Measurements from ENCODE around the gene EMC9. TPM values are rescaled to one million over a fixed set of nuclear protein-coding genes. Genes with fewer than 3 reads are reported as not detected.

EMC9 gene, protein sequence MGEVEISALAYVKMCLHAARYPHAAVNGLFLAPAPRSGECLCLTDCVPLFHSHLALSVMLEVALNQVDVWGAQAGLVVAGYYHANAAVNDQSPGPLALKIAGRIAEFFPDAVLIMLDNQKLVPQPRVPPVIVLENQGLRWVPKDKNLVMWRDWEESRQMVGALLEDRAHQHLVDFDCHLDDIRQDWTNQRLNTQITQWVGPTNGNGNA
- polyA plus RNA-seq (ENCODE audit: insufficient read depth in 1 of 5, insufficient read length in 5 of 5, low replicate concordance in 1 of 5): 10 to 100 TPM; 12.6 to 25.8 (median 24.3) TPM
- long read RNA-seq, donor 1, transcript EMC9-203 (1 exons, 565 nt): major isoform, 24 of 45 reads
- long read RNA-seq, donor 1, transcript EMC9-201 (6 exons, 835 nt): minor isoform, 6 of 45 reads
- long read RNA-seq, donor 1, partial matches to known transcripts: 13 of 45 reads
- long read RNA-seq, donor 1, other reads (novel, unspliced or antisense): 0 of 45 reads
- long read RNA-seq, donor 2, partial matches to known transcripts: 8 of 22 reads
- long read RNA-seq, donor 2, other reads (novel, unspliced or antisense): 0 of 22 reads
- long read RNA-seq, donor 3, transcript EMC9-203 (1 exons, 565 nt): major isoform, 8 of 16 reads
- long read RNA-seq, donor 3, partial matches to known transcripts: 6 of 16 reads
- long read RNA-seq, donor 3, other reads (novel, unspliced or antisense): 0 of 16 reads
- long read RNA-seq, donor 4, transcript EMC9-203 (1 exons, 565 nt): major isoform, 6 of 13 reads
- long read RNA-seq, donor 4, partial matches to known transcripts: 5 of 13 reads
- long read RNA-seq, donor 4, other reads (novel, unspliced or antisense): 0 of 13 reads
- long read RNA-seq, donor 5, transcript EMC9-201 (6 exons, 835 nt): major isoform, 9 of 37 reads
- long read RNA-seq, donor 5, transcript EMC9-203 (1 exons, 565 nt): minor isoform, 7 of 37 reads
- long read RNA-seq, donor 5, partial matches to known transcripts: 14 of 37 reads
- long read RNA-seq, donor 5, other reads (novel, unspliced or antisense): 0 of 37 reads
- long read RNA-seq, donor 6, transcript EMC9-202 (5 exons, 953 nt): major isoform, 5 of 26 reads
- long read RNA-seq, donor 6, transcript EMC9-201 (6 exons, 835 nt): major isoform, 5 of 26 reads
- long read RNA-seq, donor 6, partial matches to known transcripts: 10 of 26 reads
- long read RNA-seq, donor 6, other reads (novel, unspliced or antisense): 0 of 26 reads
- long read RNA-seq, donor 7, partial matches to known transcripts: 724 of 775 reads
- long read RNA-seq, donor 7, other reads (novel, unspliced or antisense): 39 of 775 reads
- long read RNA-seq, donor 8, partial matches to known transcripts: 0 of 7 reads
- long read RNA-seq, donor 8, other reads (novel, unspliced or antisense): 0 of 7 reads

DNA sequence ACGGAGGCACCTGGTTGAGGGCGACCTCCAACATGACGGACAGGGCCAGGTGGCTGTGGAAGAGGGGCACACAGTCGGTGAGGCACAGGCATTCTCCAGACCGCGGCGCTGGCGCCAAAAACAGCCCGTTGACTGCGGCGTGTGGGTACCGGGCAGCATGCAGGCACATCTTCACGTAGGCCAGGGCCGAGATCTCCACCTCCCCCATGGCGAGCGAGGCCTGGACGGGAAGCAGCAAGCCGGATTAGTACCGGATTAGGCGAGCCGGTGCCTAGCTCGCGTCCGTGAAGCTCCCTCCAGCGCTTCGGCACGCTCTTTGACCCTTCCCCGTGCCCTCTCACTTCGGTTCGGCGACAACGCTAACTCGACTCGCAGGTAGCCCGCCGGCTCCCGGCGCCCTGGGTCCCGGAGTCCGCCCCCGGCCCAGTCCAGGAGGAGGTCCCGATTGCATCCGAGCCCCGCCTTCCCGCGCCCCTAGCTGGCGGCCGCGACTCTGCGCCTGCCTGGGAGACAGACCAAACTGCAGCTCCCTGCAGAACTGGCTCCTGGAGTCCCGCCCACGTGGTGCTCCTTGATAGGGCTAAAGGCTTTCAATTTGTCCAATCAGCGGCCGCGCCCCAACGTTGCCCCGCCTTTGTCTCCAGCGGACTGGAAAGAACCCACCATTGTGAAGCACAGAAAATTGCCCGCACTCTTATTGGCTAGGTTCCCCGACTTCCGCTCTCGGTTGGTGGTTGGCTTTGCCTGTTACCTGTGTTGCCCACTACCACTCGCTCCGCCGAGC is at the start of gene EMC9:
EMC9 (minus strand) TSS at position 495 of the 784 bp plus-strand sequence; CDS start at position 208, 287 bp downstream.
- peak; percentile 99 for DNase-seq

DNA sequence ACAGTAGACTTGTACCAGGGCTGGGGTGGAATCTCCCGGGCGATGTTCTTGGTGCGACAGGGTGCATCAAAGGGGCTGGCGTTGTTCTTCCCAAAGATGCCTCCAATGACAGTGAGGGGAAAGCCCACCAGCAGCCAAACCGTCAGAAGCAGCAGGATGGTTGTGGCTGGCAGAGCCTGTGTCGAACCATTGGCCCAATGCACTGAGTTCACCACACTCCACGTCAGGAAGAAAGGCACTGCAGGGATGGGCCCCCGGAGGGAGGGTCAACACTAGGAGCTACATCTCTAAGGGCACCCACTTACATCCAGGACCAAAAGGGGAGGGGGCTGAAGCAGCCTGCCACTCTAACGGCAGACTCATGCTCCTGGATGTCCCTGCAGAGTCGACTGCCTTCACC is 49.0 kb upstream of the EMC9 start:
- no peak for DNase-seq

DNA sequence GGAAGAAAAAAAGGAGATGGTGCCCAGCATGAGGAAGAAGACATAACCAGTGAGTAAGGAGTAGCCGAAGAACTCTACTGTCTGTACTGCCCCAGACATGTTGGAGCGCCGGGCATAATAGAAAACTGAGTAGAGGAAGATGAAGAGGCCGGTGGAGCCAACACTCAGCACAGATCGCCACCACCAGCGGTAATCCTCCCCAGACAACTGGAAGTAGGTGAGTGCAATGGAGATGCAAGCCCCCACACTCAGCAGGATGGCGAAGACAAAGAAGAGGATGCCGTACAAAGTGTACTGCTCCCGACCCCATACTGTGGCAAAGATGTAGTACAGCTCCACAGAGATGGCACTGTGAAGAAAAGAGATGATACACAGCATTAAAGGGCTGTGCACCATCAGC is 48.1 kb upstream of the EMC9 start:
- DNase-seq: no peak

DNA sequence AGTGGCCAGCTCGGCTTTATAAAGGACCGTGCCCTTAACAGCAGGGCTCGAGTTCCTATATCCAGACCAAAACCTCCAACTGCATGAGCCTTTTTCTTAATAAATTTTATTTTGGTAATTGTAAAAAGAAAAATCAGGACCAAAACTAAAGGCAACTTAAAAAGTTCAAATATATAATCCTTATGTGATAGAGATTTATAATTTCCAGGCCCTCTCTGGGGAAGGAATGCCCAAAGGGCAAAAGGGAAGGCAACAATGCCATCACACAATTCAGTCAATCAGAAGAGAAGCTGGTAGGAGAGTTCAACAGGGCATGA is 47.6 kb upstream of the EMC9 start:
- DNase-seq: no peak

DNA sequence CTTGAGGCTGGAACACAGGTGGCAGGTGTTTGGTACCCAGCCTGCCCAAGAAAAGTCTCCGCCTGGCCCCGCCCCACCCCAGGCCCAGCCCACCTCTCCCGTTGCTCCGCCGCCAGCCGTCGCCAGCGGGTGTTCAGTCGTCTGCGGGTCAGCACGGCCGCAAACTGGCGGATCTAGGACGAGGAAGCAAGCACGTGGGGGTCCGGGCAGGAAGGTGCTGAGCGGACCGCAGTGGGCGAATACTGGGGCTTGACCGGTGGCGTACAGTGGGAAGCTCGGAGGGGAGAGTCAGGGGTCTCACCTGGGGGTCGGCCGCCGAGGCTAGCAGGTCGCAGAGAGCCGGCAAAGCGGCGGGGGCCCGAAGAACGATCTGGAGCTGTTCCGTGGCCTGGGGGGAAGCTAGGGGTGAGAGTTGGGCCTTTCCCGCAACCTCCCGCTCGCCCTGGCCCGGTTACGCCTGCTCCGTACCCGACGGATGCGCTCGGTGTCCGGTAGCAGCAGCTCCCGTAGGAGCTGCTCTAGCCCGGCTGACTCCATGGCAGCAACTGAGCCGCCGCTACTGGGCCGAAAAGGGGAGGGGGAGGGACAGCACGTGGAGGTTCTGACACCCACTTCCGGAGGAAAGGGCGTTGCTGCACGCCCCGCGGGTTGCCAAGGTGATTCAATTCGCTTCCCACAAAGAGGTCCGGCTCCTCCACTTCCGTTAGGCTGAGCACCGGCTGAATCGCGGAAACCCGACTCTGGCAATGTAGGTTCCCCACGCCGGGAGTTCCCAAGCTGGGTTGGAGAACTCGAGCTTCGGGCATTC is 47.1 kb upstream of the EMC9 start, which contains the start of gene IPO4:
IPO4 (minus strand) TSS at position 566 of the 808 bp plus-strand sequence; CDS start at position 537, 29 bp downstream.
- DNase-seq: peak; percentile 95

DNA sequence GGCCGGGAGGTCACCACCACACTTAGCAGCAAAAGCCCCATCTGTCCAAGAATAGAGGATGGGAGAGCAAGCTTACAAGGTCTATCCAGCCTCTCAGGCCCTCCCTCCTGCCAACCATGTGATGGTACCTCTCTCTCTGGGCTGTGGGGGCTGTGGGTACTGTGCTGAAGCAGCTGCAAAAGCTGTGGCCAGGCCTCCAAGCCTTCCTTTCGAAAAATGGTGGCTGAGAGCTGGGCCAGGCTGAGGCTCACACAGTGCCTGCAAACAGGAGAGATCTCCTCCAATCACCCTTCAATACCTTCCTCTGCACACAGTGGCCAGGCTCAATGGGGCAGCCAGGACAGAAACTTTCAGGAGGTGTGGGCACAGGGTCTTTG is 46.1 kb upstream of the EMC9 start:
- DNase-seq: no peak

DNA sequence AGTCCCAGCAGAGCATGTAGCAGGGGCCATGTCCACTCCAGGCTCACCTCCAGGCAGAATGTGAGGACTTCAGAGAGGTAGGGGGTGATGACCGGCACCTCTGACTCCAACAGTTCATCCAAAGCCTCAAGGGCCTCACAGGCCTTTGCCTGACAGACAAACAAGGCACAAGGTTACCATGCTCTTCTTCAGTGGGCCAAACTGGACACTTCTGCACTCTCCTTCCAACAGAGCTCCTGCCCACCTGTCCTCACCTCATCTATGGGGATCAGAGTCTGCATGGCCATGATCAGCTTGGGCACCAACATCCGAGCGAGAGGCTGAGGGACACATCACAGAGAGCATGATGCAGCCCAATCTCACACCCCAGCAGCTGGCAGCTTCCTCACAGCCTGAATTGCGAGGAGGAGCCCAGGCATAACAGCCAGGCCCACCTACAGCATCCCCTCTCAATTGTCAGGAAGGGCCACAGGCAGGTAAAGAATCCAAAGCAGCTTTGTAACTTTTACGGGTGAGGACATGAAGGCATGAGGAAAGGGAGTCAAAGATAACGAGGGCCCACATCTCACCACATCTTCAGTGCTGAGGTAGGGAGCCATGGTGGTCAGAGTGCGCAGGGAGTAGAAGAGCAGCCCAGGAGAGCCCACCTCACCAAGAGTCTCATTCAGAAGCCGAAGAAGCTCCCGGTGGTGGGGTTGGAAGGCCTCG is 45.6 kb upstream of the EMC9 start:
- no peak for DNase-seq

DNA sequence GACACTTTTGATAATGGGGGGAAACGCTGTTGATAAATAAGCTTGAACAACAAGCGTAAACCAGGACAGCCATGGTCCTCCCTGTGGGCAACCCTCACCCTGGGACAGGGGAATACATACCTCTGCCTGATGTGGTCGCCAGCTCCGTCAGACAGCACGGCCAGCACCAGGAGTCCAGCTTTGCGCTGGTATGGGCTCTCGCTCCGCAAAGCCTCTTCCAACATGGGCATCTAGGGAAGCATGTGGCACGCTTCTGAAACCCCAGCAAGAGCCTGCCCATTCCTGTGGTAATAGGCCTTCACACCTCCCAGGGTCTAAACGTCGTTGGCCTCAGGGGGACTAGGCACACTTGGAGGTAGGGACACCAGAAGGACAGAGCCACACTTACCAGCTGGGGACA is 44.4 kb upstream of the EMC9 start:
- DNase-seq: no peak

DNA sequence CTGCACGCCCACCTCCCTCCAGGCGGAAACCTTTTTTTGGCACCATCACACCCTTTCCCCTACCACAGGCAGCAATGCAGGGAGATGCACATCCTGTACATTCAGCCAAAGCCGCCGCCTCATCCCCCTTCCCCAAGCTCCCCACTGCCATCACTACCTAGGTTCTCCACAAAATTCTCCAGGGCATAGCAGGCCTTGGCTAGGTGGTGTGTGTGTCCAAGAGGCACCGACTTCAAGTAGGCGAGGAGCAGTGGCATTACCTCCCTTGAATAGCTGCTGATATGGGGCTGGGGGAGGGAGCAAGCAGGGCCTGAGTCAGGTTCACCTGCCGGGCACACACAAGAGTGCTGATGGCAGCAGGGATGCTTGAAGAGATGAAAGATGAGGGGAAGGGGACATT is 43.6 kb upstream of the EMC9 start:
- DNase-seq: no peak

DNA sequence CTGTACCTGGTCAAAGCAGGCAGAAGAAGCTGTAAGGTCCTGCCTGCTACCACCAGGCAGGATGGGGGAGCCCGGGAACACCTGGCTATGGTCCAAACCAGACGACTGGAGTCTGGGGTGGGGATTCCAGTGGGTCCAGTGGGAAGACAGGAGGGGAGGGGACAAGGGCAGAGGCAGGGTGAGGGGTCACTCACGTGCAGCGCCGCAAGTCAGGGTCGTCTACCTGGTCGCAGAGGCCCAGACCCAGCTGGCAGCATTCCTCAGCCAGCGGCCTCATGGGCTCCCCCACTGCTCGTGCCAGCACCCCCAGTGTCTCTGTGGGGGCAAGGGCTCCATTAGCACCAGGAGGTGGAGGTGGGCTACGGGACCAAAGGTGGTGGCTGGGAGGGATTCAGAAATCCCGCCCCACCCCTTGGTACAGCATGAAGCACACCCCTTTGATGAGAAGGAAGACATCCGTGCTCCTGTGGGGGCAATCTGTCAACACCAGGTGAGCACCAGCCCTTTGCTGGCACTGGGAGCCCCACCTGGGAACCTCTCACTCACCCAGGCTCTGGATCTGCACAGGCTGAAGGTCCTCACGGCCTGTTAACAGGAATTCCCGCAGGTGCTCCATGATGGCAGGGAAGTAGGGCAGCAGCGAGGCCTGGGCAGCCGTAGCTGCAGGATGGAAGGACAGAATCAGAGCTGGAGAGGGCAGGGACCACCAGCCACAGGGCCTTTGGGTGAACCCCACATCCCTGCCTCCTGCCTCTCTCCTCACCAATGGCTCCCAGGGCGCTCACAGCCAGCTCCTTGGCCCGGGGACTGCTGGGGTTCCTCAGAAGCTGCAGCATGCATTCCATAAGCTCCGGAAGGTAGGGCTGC is 42.9 kb upstream of the EMC9 start:
- no peak for DNase-seq

DNA sequence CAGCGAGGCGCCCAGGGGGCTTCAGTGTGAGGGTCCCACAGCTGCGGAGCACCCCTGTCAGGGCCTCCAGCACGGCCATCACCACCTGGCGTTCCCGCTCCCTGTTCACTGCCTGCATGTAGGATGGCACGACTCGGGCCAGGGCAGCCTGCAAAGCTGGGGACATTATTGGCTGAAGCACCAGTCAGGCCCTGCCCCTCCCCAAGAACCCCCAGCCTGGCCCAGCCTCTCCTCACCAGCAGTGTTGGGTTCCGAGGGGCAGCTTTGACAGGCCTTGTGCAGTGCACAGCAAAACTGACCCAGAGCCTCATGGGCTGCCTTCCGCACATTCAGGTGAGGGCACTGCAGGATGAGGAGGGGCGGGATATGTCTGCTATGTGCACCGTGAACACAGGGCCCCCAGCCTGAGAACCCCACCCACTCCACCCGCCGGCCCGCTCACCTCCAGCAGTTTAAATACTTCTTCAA is 41.7 kb upstream of the EMC9 start:
- no peak for DNase-seq

DNA sequence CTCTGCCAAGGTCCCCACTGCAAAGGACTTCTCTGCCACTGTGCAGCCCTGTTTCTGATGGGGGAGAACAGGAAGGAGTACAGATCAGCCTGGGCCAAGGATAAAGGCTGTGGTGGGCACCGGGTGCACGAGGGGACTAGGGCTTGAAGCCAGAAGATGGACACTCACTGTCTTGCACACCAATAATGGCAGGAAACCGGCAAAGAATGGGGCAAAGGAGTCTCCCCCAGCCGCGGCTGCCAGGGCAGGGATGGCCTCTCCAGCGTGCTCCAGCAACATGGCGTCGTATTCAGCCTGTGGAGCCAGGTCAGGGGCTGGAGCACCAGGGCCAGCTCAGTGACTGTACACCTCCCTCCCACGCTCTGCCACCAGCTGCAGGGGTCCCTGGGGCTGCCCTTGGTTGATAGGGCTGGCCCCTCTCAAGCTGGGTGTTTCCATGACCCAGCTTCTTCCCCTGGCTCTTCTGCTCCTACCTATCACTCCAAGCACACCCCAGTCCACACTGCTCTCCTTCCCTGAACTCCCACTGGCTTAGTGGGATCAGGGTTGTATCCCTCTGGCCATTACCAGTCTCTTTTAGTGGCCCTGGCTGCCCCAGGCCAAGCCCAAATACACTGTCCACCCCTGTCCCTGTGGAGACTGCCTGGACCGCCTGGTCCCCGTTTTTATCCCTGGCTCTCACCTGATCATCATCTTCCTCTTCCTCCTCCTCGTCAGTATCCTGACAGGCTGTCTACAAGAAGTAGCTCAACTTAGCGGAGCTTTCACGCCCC is 40.9 kb upstream of the EMC9 start:
- DNase-seq: no peak

DNA sequence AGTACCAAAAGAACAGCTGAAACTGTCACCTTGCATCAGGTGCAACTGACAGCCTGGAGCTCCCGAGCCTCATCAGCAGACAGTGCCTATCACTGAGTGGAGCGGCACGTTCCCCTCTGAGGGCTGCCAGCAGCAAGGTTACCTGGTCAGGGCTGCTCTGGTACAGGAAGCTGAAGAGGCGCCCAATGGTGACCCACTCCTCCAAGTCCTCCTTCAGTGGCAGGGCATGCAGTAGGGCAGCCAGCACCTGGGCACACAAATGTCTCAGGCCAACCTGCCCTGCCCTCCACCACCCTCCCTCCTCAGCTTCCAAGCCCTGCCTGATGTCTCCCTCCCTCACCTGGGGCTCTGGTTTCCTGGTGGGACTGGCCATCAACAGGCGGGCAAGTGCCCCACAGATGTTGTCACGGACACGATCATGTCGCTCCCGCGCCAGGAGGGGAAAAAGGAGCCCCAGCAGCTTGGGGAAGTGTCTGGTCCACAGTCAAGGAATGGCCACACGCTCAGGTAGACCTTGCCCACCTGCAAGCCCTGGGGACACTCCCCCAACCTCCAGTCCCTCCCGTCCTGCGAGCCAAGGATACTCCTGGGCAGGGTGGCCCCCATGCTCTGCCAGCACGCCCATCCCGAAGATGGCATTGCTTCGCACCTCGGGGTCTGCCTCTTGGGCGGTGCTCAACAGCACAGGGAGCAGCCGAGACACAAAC is 40.1 kb upstream of the EMC9 start:
- DNase-seq: no peak

DNA sequence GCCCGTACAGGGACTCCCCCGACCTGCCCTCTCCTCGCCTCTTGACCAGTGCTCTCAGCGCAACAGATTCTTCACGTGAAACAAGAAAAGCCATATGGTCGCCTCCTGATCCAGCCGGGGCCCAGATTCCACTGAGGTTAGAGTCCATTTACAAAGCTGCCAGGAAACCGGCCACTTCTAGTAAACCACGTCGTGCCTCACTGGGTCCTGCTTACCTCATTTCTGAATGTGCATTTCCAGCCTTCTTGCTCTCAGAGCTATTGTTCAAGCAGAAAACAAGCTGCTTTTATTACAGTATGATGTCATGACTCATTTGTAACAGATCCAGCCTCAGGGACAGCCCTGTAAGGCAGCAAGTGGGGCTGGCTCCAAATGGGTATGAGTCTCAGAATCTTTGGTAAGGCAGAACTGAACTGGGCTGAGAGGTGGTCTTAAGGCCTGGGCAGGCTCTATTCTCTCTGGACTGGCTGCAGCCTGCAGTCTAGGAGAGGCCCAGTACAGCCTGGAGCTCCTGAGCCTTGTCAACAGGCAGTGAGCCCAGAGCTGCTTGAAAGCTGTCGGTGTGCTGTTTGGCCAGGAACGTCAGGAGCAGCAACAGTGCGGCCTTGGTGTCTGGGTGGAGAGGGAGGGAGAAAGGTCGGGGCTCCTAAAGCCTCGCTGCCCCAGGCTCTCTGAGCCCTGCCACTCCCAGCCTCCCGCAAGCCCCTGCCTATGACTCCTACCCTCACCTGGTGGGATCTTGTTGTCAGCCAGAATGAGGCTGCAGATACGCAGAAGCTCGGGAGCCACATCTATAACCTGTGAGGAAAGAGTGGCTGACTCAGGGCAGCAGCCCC is 38.8 kb upstream of the EMC9 start:
- no peak for DNase-seq

DNA sequence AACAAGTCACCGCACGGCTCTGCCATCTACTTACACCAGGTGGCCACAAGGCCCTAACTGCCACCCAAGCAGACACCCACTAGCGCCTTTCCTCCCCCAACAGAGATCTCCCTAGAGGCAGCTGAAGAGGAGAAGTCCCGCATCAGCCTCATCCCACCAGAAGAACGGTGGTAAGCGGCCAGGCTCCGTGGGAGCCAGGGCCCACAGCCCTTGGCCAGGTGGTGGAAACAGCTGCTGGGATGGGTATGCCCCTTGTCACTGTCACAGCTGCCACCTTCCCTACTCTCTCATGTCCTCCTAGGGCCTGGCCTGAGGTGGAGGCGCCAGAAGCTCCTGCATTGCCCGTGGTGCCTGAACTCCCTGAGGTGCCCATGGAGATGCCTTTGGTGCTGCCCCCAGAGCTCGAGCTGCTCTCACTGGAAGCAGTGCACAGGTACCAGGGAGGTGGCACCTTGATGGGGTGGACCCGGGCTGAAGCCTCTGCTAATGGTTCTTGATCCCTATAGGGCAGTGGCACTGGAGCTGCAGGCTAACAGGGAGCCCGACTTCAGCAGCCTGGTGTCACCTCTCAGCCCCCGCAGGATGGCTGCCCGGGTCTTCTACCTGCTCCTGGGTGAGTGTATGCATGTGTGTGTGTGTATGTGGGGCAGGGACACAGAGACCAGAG is 38.0 kb upstream of the EMC9 start:
- no peak for DNase-seq

All from right lung (tissue), 10 donors.